GM18870 (cell line): ENCODE measurements around the gene CFL2.
A peak's percentile ranks its signal among the peaks of the same experiment; 100 is the strongest.
"Not testable (repeated sequence)": the region's sequence is repeated elsewhere in the genome, so short reads cannot be mapped to it uniquely, and the experiment has no call there.

Source experiments
- ATAC-seq: cut with Tn5 transposase; IDR thresholded peaks from one replicate; pipeline ENCODE4 v1.9.1; 2021; ENCODE audit warnings: moderate library complexity; ENCODE audit not compliant: unreplicated experiment

Gene CFL2

DNA sequence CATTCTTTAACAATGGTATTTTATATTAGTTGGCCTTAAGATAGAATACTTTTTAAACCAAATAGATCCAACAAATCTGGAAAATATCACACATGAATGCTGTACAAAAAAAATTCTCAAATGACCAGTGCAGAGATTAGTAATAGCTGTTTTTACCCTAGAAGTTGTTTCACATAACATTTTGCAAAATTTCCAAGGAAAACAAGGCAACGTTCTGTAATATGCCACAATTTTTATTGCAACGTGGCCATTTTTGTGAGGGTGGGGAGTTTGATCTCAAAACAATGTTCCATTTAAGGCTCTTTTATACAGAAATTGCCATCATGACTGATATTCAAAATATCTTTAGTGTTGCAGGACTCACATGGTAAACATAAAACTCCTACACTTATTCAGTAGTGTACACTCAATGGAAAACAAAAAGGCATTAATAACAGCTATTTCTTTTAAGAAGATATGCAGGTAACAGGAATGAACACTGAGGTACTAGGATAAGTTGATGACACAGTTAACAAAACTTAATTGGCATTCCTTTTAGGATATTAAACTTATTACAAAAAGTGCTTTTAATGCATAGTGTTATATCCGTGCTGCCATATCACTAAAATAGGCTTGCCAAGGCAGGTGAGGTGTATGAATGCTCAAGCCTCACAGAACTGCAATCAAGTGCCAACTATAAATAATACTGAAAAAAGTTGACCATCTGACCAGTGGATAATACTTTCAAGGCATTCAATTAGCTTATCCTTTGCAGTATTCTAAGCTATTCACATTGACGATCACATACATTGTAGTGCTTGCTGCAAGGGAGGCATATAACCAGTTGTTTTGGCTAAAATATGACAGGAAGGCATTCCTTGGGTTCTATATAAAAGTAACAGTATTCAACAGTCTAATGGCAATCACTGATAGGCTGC is 2.3 kb downstream of the CFL2 start:
- no peak for ATAC-seq

- ATAC-seq: peak; percentile 75
Measured at GRCh38 chr14:34711169-34711568, 3.2 kb downstream of the CFL2 start.

DNA sequence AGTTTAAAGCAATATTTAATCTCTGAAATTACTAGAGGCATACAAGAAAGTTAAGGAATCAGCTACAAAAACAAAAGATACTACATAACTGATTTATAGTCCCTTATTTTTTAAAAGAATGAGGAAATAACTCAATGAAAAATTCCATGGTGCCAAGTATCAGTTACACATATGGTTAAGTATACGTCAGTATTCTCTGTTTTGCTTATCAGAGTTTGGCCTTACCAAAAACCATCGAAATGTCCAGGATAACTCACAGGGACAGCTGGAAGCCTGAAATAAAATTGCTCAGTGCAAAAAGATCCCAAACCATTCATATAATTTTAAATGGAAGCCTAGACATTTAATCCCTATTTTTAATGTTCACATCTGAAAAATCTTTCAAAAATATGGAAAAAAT is 3.6 kb downstream of the CFL2 start:
- ATAC-seq: no peak

DNA sequence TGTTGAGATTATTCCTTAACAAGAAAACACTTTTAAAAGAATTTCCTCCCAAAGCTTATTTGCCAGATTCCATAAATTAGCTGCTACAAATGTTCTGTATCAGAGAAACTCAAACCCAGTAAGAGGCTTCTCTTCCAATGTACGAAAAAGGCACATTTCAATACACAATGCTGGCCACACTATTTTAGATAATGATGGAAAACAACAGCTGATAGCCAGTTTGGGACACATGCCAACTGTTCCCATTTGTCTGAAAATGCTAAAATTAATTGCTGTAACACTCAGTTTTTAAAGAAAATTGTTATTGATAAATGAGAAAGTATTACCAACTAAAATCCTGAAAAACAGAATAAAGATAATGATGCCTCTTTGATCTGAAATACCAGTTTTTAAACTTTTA is 4.4 kb downstream of the CFL2 start:
- no peak for ATAC-seq

DNA sequence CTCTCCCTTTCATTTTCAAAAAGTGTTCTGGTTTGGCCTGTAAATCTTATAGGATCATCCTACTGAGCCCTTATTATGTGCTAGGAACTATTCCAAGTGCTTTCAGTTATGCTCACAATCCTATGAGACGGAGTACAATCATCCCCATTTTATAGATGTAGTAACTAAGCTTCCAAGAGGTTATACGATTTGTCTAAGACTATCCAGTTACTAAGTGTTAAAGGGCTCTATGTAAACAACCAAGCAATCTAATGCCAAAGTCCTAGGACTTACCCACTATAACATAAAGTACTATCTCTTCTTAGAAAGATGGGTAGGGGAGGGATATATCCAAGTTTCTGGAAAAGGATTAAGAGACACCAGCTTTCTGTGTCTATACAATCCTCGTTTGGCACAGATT is 6.7 kb downstream of the CFL2 start:
- ATAC-seq: no peak

DNA sequence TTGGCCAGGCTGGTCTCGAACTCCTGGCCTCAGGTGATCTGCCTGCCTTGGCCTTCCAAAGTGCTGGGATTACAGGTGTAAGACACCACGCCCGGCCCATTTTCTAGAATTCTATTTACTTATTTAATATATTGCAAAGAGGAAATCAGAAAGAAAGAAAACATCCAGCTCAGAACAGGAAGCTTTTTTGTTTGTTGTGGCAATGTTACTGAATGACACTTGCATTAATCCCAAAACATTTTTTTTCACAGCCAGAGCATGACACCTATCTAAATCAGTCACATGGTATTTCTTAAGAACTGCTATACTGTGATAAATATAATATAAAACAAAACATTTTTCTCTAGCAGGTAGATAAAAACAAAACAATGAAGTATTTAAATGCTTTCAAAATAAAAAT is 12.6 kb downstream of the CFL2 start:
- ATAC-seq: no peak

DNA sequence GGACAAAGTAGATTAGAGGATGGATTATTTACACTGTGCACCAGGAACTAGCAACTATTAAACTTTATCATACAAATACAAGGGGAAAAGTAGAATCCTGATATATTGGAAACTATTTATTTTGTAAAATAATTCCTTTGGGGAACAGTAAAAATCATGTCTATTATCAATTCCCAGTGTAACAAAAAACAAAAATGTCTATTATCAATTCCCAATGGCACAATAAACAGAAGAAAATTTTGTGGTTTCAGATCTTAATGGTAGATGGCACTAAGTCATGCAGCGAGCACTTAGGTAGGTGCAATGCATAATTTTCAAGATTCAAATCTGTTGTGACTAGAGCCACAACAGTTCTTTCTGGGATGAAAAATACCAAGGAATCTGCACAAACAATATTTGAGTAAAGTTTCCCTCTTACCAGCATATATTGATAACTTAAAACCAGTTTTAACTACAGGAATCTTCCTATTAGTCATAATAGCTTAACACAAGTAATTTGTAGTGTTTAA is 13.7 kb downstream of the CFL2 start:
- ATAC-seq: no peak

DNA sequence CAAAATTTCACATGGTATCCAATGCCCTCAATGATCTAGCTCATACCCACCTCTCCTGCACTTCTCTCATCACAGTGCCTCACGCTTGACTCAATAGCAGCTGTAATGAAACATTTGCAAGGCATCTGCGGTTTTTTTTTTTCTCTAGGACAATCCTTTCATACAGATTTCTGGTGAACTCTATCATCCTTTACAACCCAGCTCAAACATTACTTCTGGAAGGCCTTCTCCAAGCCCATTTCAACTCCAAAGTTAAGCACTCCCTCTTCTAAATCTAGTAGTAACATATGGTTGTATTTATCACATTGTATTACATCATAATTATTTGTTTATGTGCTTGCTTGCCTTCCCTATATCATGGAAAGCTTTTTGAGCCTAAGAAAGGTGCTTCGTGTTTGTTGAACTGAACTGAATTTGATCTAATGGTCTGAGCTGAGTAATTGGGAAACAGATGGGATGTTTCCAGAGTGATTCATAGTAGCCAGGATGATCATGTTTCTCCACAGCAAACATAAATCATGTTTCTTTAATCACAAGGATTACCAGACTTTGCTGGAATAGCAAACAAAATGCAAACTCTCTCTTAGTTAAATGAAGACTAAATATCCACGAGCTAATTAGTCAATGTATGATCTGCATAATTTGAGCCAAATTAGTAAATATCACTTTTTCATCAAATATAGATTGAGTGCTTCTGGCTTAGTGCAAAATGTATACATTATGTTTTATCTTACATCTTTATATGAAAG is 14.3 kb downstream of the CFL2 start:
- ATAC-seq: no peak

DNA sequence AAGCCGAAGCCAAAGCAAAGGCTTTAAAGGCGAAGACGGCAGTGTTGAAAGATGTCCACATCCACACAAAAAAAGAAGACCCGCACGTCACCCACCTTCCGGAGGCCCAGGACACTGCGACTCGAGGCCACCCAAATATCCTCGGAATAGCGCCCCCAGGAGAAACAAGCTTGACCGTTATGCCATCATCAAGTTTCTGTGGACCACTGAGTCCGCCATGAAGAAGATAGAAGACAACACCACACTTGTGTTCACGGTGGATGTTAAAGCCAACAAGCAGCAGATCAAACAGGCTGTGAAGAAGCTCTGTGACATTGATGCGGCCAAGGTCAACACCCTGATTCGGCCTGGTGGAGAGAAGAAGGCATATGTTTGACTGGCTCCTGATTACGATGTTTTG is 20.2 kb downstream of the CFL2 start:
- ATAC-seq: not testable (repeated sequence)

DNA sequence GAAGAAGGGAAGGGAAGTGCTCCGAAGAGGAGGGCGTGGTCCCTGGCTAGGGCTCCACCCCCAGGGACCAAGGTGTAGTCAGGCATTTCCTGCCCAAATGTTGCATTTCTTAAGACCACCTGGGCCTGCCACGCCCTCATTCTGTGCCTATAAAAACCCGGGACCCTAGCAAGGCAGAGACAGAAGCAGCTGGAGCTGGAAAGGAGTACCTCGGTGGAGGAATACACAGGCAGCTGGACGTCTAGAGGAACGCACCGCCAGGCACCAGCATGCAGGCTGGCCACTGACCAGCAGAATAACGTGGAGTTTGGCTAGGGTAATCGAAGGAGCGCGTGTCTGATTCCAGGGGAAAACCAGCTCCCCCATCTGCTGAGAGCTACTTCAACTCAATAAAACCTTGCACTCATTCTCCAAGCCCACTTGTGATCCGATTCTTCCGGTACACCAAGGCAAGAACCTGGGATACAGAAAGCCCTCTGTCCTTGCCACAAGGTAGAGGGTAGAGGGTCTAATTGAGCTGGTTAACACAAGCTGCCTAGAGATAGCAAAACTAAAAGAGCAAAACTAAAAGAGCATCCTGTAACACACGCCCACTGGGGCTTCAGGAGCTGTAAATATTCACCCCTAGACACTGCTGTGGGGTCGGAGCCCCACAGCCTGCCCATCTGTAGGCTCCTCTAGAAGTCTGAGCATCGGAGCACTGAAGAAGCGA is 21.0 kb downstream of the CFL2 start:
- ATAC-seq: no peak

GRCh38 chr14:34692898-34693227 is 21.5 kb downstream of the CFL2 start:
- no peak for ATAC-seq

DNA sequence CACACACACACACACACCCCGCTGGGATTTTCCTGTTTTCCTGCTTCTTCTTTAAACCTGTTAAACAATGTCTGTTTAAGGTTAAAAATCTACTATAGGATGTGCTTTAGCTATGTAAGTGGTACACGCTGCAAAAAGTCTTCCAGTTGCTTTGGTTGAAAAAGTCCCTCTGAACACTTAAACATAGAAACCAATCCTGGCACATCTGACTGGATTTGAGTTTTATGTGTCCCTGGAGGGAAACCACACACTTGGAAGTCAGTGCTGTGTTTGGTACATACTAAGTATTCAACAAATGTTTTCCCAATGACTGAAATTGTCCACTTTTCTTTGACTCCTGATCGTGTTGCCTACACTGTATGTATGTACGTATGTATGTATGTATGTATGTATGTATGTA is 22.0 kb downstream of the CFL2 start:
- ATAC-seq: no peak

DNA sequence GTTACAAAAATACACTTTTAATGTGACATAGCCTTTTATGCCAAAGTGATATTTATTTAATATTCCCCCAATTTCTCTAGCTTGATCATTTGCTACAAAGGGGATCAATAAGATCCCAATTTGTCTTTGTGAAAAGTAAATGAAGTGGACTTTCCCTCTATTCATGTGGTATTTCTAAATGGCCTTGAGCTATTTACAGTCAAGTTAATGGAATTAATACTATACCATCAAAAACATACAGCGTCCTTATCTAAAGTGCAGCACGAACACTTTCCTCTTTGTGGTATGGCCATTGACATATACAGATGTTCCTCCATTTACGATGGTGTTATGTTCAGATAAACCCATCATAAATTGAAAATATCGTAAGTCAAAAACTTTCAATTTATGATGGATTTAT is 23.2 kb downstream of the CFL2 start:
- ATAC-seq: no peak

- no peak for ATAC-seq
Measured at GRCh38 chr14:34688470-34689206, 25.8 kb downstream of the CFL2 start.

GRCh38 chr14:34685819-34686428 is 28.5 kb downstream of the CFL2 start:
- ATAC-seq: no peak

DNA sequence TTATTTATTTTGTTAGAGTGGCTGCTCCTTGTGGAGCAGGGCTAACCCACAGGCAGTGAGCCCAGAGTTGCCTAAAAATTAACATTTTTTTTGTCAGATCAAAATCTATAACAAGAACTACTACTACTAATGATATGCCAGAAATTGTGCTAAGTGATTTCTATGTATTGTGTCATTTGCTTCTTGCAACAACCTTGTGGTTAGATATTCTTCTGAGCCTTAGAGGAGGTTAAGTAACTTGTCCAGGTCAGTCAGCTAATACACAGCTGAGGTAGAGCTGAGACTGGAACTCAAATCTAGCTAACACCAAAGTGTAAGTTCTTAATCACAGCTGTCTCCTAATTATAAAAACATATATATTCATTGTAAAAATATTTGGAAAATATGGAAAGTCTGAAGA is 29.8 kb downstream of the CFL2 start:
- ATAC-seq: no peak

GRCh38 chr14:34682787-34683321 is 31.5 kb downstream of the CFL2 start:
- ATAC-seq: no peak

DNA sequence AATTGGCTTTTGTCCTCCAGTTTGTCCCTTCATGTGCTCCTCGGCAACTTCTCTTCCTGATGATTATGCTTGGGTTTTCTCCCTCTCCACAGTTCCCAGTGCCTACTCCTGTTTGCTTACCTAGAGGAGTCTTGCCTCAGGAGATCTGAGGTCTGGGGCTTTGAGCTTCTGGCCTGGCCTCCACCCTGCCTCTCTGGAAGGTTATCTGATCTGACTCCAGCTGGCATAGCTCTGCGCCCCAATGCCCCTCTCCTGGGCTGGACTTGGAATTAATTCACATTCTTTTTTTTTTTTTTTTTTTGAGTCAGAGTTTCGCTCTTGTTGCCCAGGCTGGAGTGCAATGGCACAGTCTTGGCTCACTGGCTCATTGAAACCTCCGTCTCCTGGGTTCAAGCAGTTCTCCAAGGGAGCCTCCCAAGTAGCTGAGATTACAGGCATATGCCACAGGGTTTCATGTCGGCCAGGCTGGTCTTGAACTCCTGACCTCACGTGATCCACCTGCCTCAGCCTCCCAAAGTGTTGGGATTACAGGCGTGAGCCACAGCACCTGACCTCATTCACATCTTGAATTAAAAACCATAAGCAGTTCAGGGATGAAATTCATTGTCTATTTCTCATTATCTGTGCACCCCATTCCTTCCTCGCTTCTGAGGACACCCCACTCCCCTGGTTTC is 33.5 kb downstream of the CFL2 start:
- no peak for ATAC-seq

GRCh38 chr14:34678735-34679134 is 35.7 kb downstream of the CFL2 start:
- ATAC-seq: no peak

- ATAC-seq: no peak
Measured at GRCh38 chr14:34678306-34678705, 36.1 kb downstream of the CFL2 start.
